Mesenchymal stem cell (in vitro differentiated cells and primary cell): ENCODE data around the gene WNK4.
"Not testable (repeated sequence)": the region's sequence is repeated elsewhere in the genome, so short reads cannot be mapped to it uniquely, and the experiment has no call there.

Experiments
- DNase-seq: peaks from one replicate; pipeline ENCODE4 v3.0.0-alpha.2; 2013
- H2AFZ ChIP-seq: one replicate; pipeline ENCODE4 v1.6.1; 2013; ENCODE audit warnings: low read depth, mild to moderate bottlenecking, control low read depth, inconsistent platforms, low read length, moderate library complexity
- H2AK5ac ChIP-seq: 2 replicates; pipeline ENCODE4 v1.6.1; 2013; ENCODE audit warnings: low read length, moderate library complexity, mild to moderate bottlenecking, inconsistent platforms; ENCODE audit not compliant: severe bottlenecking
- H2BK120ac ChIP-seq: one replicate; pipeline ENCODE4 v1.6.1; 2013; ENCODE audit warnings: low read depth, mild to moderate bottlenecking, inconsistent platforms, low read length, moderate library complexity
- H2BK12ac ChIP-seq, 2 experiments: one replicate each; pipeline ENCODE4 v1.6.1; 2013; ENCODE audit warnings: inconsistent platforms in 2 of 2, low read length in 2 of 2, mild to moderate bottlenecking in 2 of 2, moderate library complexity in 2 of 2, control low read depth in 1 of 2
- H2BK15ac ChIP-seq: one replicate; pipeline ENCODE4 v1.6.1; 2013; ENCODE audit warnings: mild to moderate bottlenecking, low read depth, inconsistent platforms; ENCODE audit not compliant: poor library complexity, severe bottlenecking
- H2BK5ac ChIP-seq: 2 replicates; pipeline ENCODE4 v1.6.1; 2013; ENCODE audit warnings: low read depth, mild to moderate bottlenecking, low read length, control low read depth, inconsistent platforms; ENCODE audit not compliant: poor library complexity, severe bottlenecking
- H3K14ac ChIP-seq, 2 experiments: one replicate each; pipeline ENCODE4 v1.6.1; 2013; ENCODE audit warnings: inconsistent platforms in 2 of 2, low read length in 2 of 2, control low read depth in 1 of 2, mild to moderate bottlenecking in 1 of 2, moderate library complexity in 1 of 2
- H3K18ac ChIP-seq, 2 experiments: one replicate each; pipeline ENCODE4 v1.6.1; 2013; ENCODE audit warnings: inconsistent platforms in 2 of 2, low read length in 2 of 2, control low read depth in 1 of 2, low read depth in 1 of 2, mild to moderate bottlenecking in 1 of 2
- H3K23ac ChIP-seq, 2 experiments: one replicate each; pipeline ENCODE4 v1.6.1; 2013; ENCODE audit warnings: inconsistent platforms in 2 of 2, low read length in 2 of 2, mild to moderate bottlenecking in 2 of 2, moderate library complexity in 2 of 2, control low read depth in 1 of 2
- H3K27ac ChIP-seq: 2 replicates; pipeline ENCODE4 v1.5.1; 2013; ENCODE audit warnings: mild to moderate bottlenecking, moderate library complexity, low read length, control low read depth, inconsistent platforms; ENCODE audit not compliant: poor library complexity, severe bottlenecking
- H3K27me3 ChIP-seq, 2 experiments: 2 replicates each; pipeline versions ENCODE4 v1.6.1 to v1.7.0; 2013; ENCODE audit warnings: low read length in 2 of 2, mild to moderate bottlenecking in 2 of 2, moderate library complexity in 2 of 2, control low read depth in 1 of 2, inconsistent platforms in 1 of 2; ENCODE audit not compliant: control insufficient read depth in 1 of 2, insufficient read depth in 1 of 2
- H3K36me3 ChIP-seq, 2 experiments: 2 replicates each; pipeline versions ENCODE4 v1.6.1 to v1.7.0; 2013; ENCODE audit warnings: low read length in 2 of 2, control low read depth in 1 of 2, inconsistent platforms in 1 of 2, low read depth in 1 of 2, mild to moderate bottlenecking in 1 of 2; ENCODE audit not compliant: insufficient read depth in 2 of 2, control insufficient read depth in 1 of 2
- H3K4ac ChIP-seq, 2 experiments: one replicate each; pipeline ENCODE4 v1.6.1; 2013; ENCODE audit warnings: inconsistent platforms in 2 of 2, low read length in 2 of 2, mild to moderate bottlenecking in 2 of 2, moderate library complexity in 2 of 2, control low read depth in 1 of 2, low read depth in 1 of 2
- H3K4me1 ChIP-seq: 2 replicates; pipeline ENCODE4 v1.6.1; 2013; ENCODE audit warnings: low read depth, low read length, control low read depth; ENCODE audit not compliant: control insufficient read depth, insufficient read depth
- H3K4me2 ChIP-seq: 2 replicates; pipeline ENCODE4 v1.6.1; 2013; ENCODE audit warnings: low read length, mild to moderate bottlenecking, inconsistent platforms; ENCODE audit not compliant: poor library complexity, severe bottlenecking
- H3K4me3 ChIP-seq, 2 experiments: 2 replicates each; pipeline versions ENCODE4 v1.5.1 to v1.7.0; 2013; ENCODE audit warnings: low read length in 2 of 2, mild to moderate bottlenecking in 2 of 2, control low read depth in 1 of 2, low read depth in 1 of 2; ENCODE audit not compliant: insufficient read depth in 1 of 2
- H3K79me1 ChIP-seq: replicated peaks from 2 replicates; pipeline ENCODE4 v1.6.1; 2013; ENCODE audit warnings: mild to moderate bottlenecking, control low read depth, low read length, inconsistent platforms; ENCODE audit not compliant: poor library complexity, severe bottlenecking
- H3K9ac ChIP-seq: 2 replicates; pipeline ENCODE4 v1.7.0; 2013; ENCODE audit warnings: mild to moderate bottlenecking, low read length, moderate library complexity
- H3K9me3 ChIP-seq: 2 replicates; pipeline ENCODE4 v1.7.0; 2013; ENCODE audit warnings: mild to moderate bottlenecking, low read length; ENCODE audit not compliant: control insufficient read depth
- H4K8ac ChIP-seq: one replicate; pipeline ENCODE4 v1.6.1; 2013; ENCODE audit warnings: inconsistent platforms, mild to moderate bottlenecking, low read length, moderate library complexity
- H4K91ac ChIP-seq: one replicate; pipeline ENCODE4 v1.6.1; 2013; ENCODE audit warnings: mild to moderate bottlenecking, low read length, inconsistent platforms
- WGBS: methylation state at CpG from one replicate; pipeline ENCODE4 v1.1.7; 2013; ENCODE audit warnings: mixed read lengths; 5-methylcytosine and 5-hydroxymethylcytosine counted together

WNK4 gene

DNA sequence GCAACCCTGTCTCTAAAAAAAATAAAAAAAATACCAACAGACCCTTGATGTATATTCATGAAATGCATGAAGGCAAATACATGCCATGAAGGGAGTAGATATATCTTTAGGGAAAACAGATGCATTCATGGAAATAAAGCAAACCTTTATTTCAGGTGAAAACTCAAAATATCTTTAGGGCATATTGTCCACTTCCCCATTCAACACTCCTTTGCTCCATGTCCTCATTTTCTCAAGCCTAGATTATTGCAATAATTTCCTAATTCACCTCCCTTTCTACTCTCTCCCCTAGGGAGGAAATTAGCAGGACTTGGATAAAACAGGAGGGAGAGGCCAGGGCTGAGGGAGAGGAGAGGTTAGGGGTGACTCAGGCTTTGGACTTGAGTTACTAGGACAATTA is 12.9 kb upstream of the WNK4 start:
- Histone ChIP-seq H3K27me3 (peaks cover under 1 to 2% of the 10 kb centered on the region in 2 experiments), H2AFZ (no peak overlapping the region), H3K14ac (no peak overlapping the region), H3K27ac (no peak overlapping the region), H2BK15ac (no peak overlapping the region), H3K4me1 (peaks cover 7% of the 10 kb centered on the region), H2BK12ac (no peak overlapping the region), H2BK120ac (no peak overlapping the region), H4K8ac (no peak overlapping the region), H3K18ac (no peak overlapping the region), H3K9me3 (no peaks in the 10 kb centered on the region), H3K79me1 (peaks cover 2% of the 10 kb centered on the region), H3K9ac (no peak overlapping the region), H2AK5ac (no peak overlapping the region), H3K23ac (no peak overlapping the region), H3K4me2 (no peak overlapping the region), H3K4me3 (no peak overlapping the region), H4K91ac (no peak overlapping the region), H3K36me3 (no peaks in the 10 kb centered on the region), H3K4ac (no peak overlapping the region), H2BK5ac (no peak overlapping the region)
- DNase-seq, result no peak

DNA sequence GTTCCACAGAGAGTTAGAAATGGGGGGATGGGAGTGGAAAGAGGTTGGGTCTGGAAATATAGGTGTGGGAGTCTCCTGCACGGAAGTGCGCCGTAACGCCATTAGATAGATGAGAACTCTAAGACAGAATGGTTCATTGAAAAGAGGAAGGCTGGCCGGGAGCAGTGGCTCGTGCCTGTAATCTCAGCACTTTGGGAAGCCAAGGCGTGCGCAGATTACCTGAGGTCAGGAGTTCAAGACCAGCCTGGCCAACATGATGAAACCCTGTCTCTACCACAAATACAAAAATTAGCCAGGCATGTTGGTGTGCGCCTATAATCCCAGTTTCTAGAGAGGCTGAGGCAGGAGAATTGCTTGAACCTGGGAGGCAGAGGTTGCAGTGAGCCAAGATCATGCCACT is 12.4 kb upstream of the WNK4 start:
- H3K14ac ChIP-seq, H4K91ac ChIP-seq, H3K79me1 ChIP-seq, H3K23ac ChIP-seq, H2BK15ac ChIP-seq, DNase-seq, H3K36me3 ChIP-seq, H2AFZ ChIP-seq, H3K9me3 ChIP-seq, H2BK120ac ChIP-seq, H3K27ac ChIP-seq, H3K18ac ChIP-seq, H2BK12ac ChIP-seq, H3K4me1 ChIP-seq, H2BK5ac ChIP-seq, H3K4me3 ChIP-seq, H3K27me3 ChIP-seq, H3K4me2 ChIP-seq, H2AK5ac ChIP-seq, H3K4ac ChIP-seq, H3K9ac ChIP-seq, H4K8ac ChIP-seq: not testable (repeated sequence)
- WGBS, result 91% methylated on average over 7 of the region's 9 CpGs

GRCh38 chr17:42769964-42770363 is 10.4 kb upstream of the WNK4 start:
- not testable (repeated sequence) for H3K79me1 ChIP-seq, H3K9me3 ChIP-seq, H3K9ac ChIP-seq, H3K14ac ChIP-seq, H2BK12ac ChIP-seq, H2BK15ac ChIP-seq, H2BK5ac ChIP-seq, H2AK5ac ChIP-seq, H2BK120ac ChIP-seq, H3K36me3 ChIP-seq, H3K4me2 ChIP-seq, H3K18ac ChIP-seq, H3K27ac ChIP-seq, H3K23ac ChIP-seq, DNase-seq, H3K27me3 ChIP-seq, H3K4me3 ChIP-seq, H2AFZ ChIP-seq, H3K4me1 ChIP-seq, H3K4ac ChIP-seq, H4K8ac ChIP-seq, H4K91ac ChIP-seq
- 89% methylated on average over 8 of the region's 10 CpGs for WGBS

- Histone ChIP-seq H3K27ac (peak overlapping the region; percentile 97), H3K79me1 (peaks cover 2% of the 10 kb centered on the region), H2AK5ac (no peak overlapping the region), H4K8ac (peak overlapping the region; percentile 79), H3K4ac (no peak overlapping the region), H3K36me3 (peaks cover 3 to 30% of the 10 kb centered on the region in 2 experiments), H3K9me3 (no peaks in the 10 kb centered on the region), H3K18ac (peak overlapping the region in 1 of 2 experiments; percentile 66), H2BK15ac (no peak overlapping the region), H3K4me1 (peaks cover 10% of the 10 kb centered on the region), H2BK12ac (no peak overlapping the region), H3K4me3 (peak overlapping the region in 1 of 2 experiments; percentile 97), H4K91ac (no peak overlapping the region), H3K14ac (no peak overlapping the region), H2AFZ (no peak overlapping the region), H2BK5ac (no peak overlapping the region), H3K4me2 (peak overlapping the region; percentile 60), H3K27me3 (no peaks in the 10 kb centered on the region), H3K23ac (no peak overlapping the region), H3K9ac (peak overlapping the region; percentile 95), H2BK120ac (no peak overlapping the region)
- 18% methylated on average over 3 of the region's 3 CpGs for WGBS
- DNase-seq, result no peak
Observed at GRCh38 chr17:42772945-42773289, 7.5 kb upstream of the WNK4 start.
